Neural progenitor cell (in vitro differentiated cells): ENCODE results near the gene WDR3. TPM values are rescaled to one million over a fixed set of nuclear protein-coding genes. Genes with fewer than 3 reads are reported as not detected.

Source experiments
- DNase-seq: peaks from one replicate; pipeline ENCODE4 v3.0.0-alpha.2; 2016; ENCODE audit warnings: low spot score
- H2AFZ ChIP-seq: fragments of 200-600 bp; sonication (generic); replicated peaks from 2 replicates; pipeline ENCODE4 v1.6.1; 2016; ENCODE audit warnings: antibody characterized with exemption
- H3F3A ChIP-seq: fragments of 200-600 bp; sonication (generic); 2 replicates; pipeline ENCODE4 v1.6.1; 2016; ENCODE audit warnings: antibody characterized with exemption, low read depth
- H3K27ac ChIP-seq: fragments of 200-600 bp; sonication (generic); 2 replicates; pipeline ENCODE4 v1.5.1; 2016; ENCODE audit warnings: mild to moderate bottlenecking
- H3K27me3 ChIP-seq: fragments of 200-600 bp; sonication (generic); 2 replicates; pipeline ENCODE4 v1.6.1; 2016; ENCODE audit warnings: mild to moderate bottlenecking, moderate library complexity
- H3K36me3 ChIP-seq: fragments of 200-600 bp; sonication (generic); 2 replicates; pipeline ENCODE4 v1.5.1; 2016
- H3K4me1 ChIP-seq: fragments of 200-600 bp; sonication (generic); 2 replicates; pipeline ENCODE4 v1.6.1; 2016; ENCODE audit warnings: mixed run types
- H3K4me2 ChIP-seq: fragments of 200-600 bp; sonication (generic); 2 replicates; pipeline ENCODE4 v1.6.1; 2016
- H3K4me3 ChIP-seq: fragments of 200-600 bp; sonication (generic); 2 replicates; pipeline ENCODE4 v1.5.1; 2016
- H3K79me2 ChIP-seq: fragments of 200-600 bp; sonication (generic); 2 replicates; pipeline ENCODE4 v1.6.1; 2016; ENCODE audit warnings: low read depth
- H3K9ac ChIP-seq: fragments of 200-600 bp; sonication (generic); 2 replicates; pipeline ENCODE4 v1.6.1; 2016
- H3K9me3 ChIP-seq: fragments of 200-600 bp; sonication (generic); 2 replicates; pipeline ENCODE4 v1.5.1; 2016; ENCODE audit warnings: low read depth
- H4K20me1 ChIP-seq: fragments of 200-600 bp; sonication (generic); 2 replicates; pipeline ENCODE4 v1.6.1; 2016; ENCODE audit warnings: low read depth
- H3K27ac Mint-ChIP-seq: 3 replicates; pipeline ENCODE4 v1.8.0; 2021; ENCODE audit warnings: mixed read lengths
- H3K27me3 Mint-ChIP-seq: 2 replicates; pipeline ENCODE4 v1.8.0; 2022; ENCODE audit warnings: low read depth, mild to moderate bottlenecking, inconsistent platforms, moderate library complexity, mixed read lengths; ENCODE audit not compliant: insufficient read depth
- H3K36me3 Mint-ChIP-seq: 3 replicates; pipeline ENCODE4 v1.8.0; 2021; ENCODE audit warnings: mixed read lengths
- H3K4me1 Mint-ChIP-seq: 3 replicates; pipeline ENCODE4 v1.8.0; 2021; ENCODE audit warnings: mixed read lengths
- H3K4me3 Mint-ChIP-seq: 3 replicates; pipeline ENCODE4 v1.8.0; 2021; ENCODE audit warnings: mild to moderate bottlenecking, moderate library complexity, mixed read lengths
- H3K9me3 Mint-ChIP-seq: 3 replicates; pipeline ENCODE4 v1.8.0; 2020; ENCODE audit warnings: mixed read lengths
- CTCF ChIP-seq: fragments of 200-600 bp; sonication (generic); IDR thresholded peaks from 2 replicates; pipeline ENCODE4 v1.5.1; 2017; ENCODE audit warnings: antibody characterized with exemption, mild to moderate bottlenecking
- EZH2 ChIP-seq: fragments of 200-600 bp; sonication (generic); IDR thresholded peaks from 2 replicates; pipeline ENCODE4 v1.6.1; 2017; ENCODE audit warnings: antibody characterized with exemption, mild to moderate bottlenecking, moderate library complexity
- EZH2phosphoT487 ChIP-seq: fragments of 200-600 bp; sonication (generic); IDR thresholded peaks from 2 replicates; pipeline ENCODE4 v1.6.1; 2017; ENCODE audit warnings: antibody characterized with exemption
- total RNA-seq: library from RNA; depleted of rRNA; stranded (reverse); fragments of >200 nt; gene quantifications from 2 replicates; pipeline ENCODE4 v1.2.3, GENCODE V29; 2015; ENCODE audit warnings: low replicate concordance

Gene WDR3
- total RNA-seq, 1 donor from 2014 or later, result 42.4 TPM

- Histone ChIP-seq H2AFZ (no peak overlapping the region), H3K4me3 (no peak overlapping the region), H3K9me3 (no peaks in the 10 kb centered on the region), H3K4me1 (no peaks in the 10 kb centered on the region), H4K20me1 (no peaks in the 10 kb centered on the region), H3K27ac (no peak overlapping the region), H3F3A (no peaks in the 10 kb centered on the region), H3K4me2 (no peak overlapping the region), H3K9ac (no peak overlapping the region), H3K36me3 (peaks cover 46% of the 10 kb centered on the region), H3K79me2 (no peaks in the 10 kb centered on the region), H3K27me3 (no peaks in the 10 kb centered on the region)
- H3K9me3 Mint-ChIP-seq, result no peaks in the 10 kb centered on the region
- TF ChIP-seq EZH2phosphoT487 (no peak), EZH2 (no peak), CTCF (no peak)
- no peak overlapping the region for H3K4me3 Mint-ChIP-seq
- no peaks in the 10 kb centered on the region for H3K4me1 Mint-ChIP-seq
- H3K27me3 Mint-ChIP-seq, result no peaks in the 10 kb centered on the region
- no peak overlapping the region for H3K27ac Mint-ChIP-seq
- H3K36me3 Mint-ChIP-seq, result peaks cover 10% of the 10 kb centered on the region
- no peak for DNase-seq
Observed at GRCh38 chr1:117952386-117952785, 22.8 kb downstream of the WDR3 start.

GRCh38 chr1:117959364-117959763 is 29.8 kb downstream of the WDR3 start:
- Histone ChIP-seq H3K27me3 (no peaks in the 10 kb centered on the region), H3K4me3 (no peak overlapping the region), H3K27ac (no peak overlapping the region), H2AFZ (no peak overlapping the region), H4K20me1 (no peaks in the 10 kb centered on the region), H3K4me1 (no peaks in the 10 kb centered on the region), H3K36me3 (peaks cover 28% of the 10 kb centered on the region), H3K9me3 (no peaks in the 10 kb centered on the region), H3K9ac (no peak overlapping the region), H3F3A (no peaks in the 10 kb centered on the region), H3K4me2 (no peak overlapping the region), H3K79me2 (no peaks in the 10 kb centered on the region)
- H3K4me1 Mint-ChIP-seq, result no peaks in the 10 kb centered on the region
- H3K27ac Mint-ChIP-seq, result no peak overlapping the region
- H3K36me3 Mint-ChIP-seq, result peaks cover 2% of the 10 kb centered on the region
- TF ChIP-seq CTCF (no peak), EZH2 (no peak), EZH2phosphoT487 (no peak)
- DNase-seq, result no peak
- H3K27me3 Mint-ChIP-seq, result no peaks in the 10 kb centered on the region
- no peak overlapping the region for H3K4me3 Mint-ChIP-seq
- no peaks in the 10 kb centered on the region for H3K9me3 Mint-ChIP-seq

- no peak overlapping the region for H3K27ac Mint-ChIP-seq
- no peaks in the 10 kb centered on the region for H3K27me3 Mint-ChIP-seq
Observed at GRCh38 chr1:117964290-117965038, 34.9 kb downstream of the WDR3 start.

More at GRCh38 chr1:117964290-117965038, 34.9 kb downstream of the WDR3 start:
- TF ChIP-seq CTCF, result no peak
- no peak for TF ChIP-seq EZH2
- TF ChIP-seq EZH2phosphoT487, result no peak
- Histone ChIP-seq H3F3A (peaks cover 18% of the 10 kb centered on the region), H4K20me1 (no peaks in the 10 kb centered on the region), H2AFZ (no peak overlapping the region), H3K79me2 (no peaks in the 10 kb centered on the region), H3K4me2 (no peak overlapping the region), H3K27me3 (no peaks in the 10 kb centered on the region), H3K27ac (no peak overlapping the region), H3K9me3 (no peaks in the 10 kb centered on the region), H3K9ac (no peak overlapping the region), H3K36me3 (no peaks in the 10 kb centered on the region), H3K4me3 (no peak overlapping the region), H3K4me1 (peaks cover 23% of the 10 kb centered on the region)
- peaks cover 18% of the 10 kb centered on the region for H3K4me1 Mint-ChIP-seq
- DNase-seq, result no peak
- no peaks in the 10 kb centered on the region for H3K36me3 Mint-ChIP-seq
- H3K4me3 Mint-ChIP-seq, result no peak overlapping the region
- H3K9me3 Mint-ChIP-seq, result no peaks in the 10 kb centered on the region
